22Rv1 (cell line): ENCODE results near the gene MTG2.

Experiments used
- H3K27ac ChIP-seq: fragments of 450-650 bp; 2 replicates; pipeline ENCODE4 v1.5.1; 2017
- CTCF ChIP-seq: fragments of 450-650 bp; IDR thresholded peaks from 2 replicates; pipeline ENCODE4 v1.5.1; 2017; ENCODE audit warnings: mild to moderate bottlenecking
- ZFX ChIP-seq: fragments of 450-650 bp; IDR thresholded peaks from 2 replicates; pipeline ENCODE4 v1.6.1; 2017; ENCODE audit warnings: antibody characterized with exemption, borderline replicate concordance

Gene MTG2

GRCh38 chr20:62229667-62230066, 46.8 kb downstream of the MTG2 start:
- TF ChIP-seq ZFX (no peak), CTCF (no peak)
- H3K27ac ChIP-seq: no peak overlapping the region

GRCh38 chr20:62230276-62230675, 47.4 kb downstream of the MTG2 start:
- no peak overlapping the region for H3K27ac ChIP-seq
- TF ChIP-seq ZFX (no peak), CTCF (no peak)

- TF ChIP-seq ZFX: no peak
- no peak for TF ChIP-seq CTCF
- H3K27ac ChIP-seq: no peak overlapping the region
These were observed 47.9 kb downstream of the MTG2 start for GRCh38 chr20:62230696-62231095.

- no peak overlapping the region for H3K27ac ChIP-seq
These were observed 48.5 kb downstream of the MTG2 start for GRCh38 chr20:62231292-62231691.

GRCh38 chr20:62232194-62232593, 49.4 kb downstream of the MTG2 start:
- no peak for TF ChIP-seq ZFX
- TF ChIP-seq CTCF: no peak
- H3K27ac ChIP-seq: peak overlapping the region; percentile 27; the same call in 1 of the 2 replicates

More at GRCh38 chr20:62231292-62231691, 48.5 kb downstream of the MTG2 start:
- no peak for TF ChIP-seq CTCF
- TF ChIP-seq ZFX: no peak

GRCh38 chr20:62232770-62233645, 50.2 kb downstream of the MTG2 start:
- TF ChIP-seq CTCF: no peak
- no peak for TF ChIP-seq ZFX
- H3K27ac ChIP-seq: peak overlapping the region; percentile 27; the same call in 1 of the 2 replicates

DNA sequence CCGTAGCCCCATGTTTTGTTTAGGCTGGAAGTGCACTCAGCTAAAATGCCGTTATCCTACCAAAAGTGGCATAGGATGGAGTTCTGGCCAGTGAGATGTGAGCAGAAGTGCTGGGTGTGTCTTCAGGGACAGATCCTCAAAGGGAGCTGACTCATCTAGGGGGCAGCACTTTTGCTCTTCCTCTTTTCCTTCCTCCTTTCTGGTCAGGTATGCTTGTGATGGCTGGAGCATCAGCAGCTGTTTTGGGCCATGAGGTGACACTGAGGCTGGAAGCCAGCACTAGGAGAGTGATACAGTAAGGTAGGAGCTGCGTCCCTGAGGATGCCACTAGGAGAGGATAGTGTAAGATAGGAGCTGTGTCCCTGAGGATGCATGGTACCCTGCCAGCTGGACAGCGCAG, 50.9 kb downstream of the MTG2 start:
- H3K27ac ChIP-seq: no peak overlapping the region
- no peak for TF ChIP-seq ZFX
- TF ChIP-seq CTCF: no peak
